ENCODE data around the gene IGFBP1.
"Not testable (repeated sequence)": the region's sequence is repeated elsewhere in the genome, so short reads cannot be mapped to it uniquely, and the experiment has no call there.

IGFBP1 gene

DNA sequence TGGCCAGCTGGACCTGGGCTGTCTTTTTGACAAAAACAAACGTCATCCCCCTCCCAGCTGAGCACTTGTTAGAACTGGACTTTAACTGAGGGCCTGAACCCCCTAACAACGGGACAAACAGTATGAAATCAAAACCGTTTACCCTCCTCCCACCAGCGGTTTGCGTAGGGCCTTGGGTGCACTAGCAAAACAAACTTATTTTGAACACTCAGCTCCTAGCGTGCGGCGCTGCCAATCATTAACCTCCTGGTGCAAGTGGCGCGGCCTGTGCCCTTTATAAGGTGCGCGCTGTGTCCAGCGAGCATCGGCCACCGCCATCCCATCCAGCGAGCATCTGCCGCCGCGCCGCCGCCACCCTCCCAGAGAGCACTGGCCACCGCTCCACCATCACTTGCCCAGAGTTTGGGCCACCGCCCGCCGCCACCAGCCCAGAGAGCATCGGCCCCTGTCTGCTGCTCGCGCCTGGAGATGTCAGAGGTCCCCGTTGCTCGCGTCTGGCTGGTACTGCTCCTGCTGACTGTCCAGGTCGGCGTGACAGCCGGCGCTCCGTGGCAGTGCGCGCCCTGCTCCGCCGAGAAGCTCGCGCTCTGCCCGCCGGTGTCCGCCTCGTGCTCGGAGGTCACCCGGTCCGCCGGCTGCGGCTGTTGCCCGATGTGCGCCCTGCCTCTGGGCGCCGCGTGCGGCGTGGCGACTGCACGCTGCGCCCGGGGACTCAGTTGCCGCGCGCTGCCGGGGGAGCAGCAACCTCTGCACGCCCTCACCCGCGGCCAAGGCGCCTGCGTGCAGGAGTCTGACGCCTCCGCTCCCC, at the start of gene IGFBP1:
Gene IGFBP1, plus strand, starts transcription at position 304 of the 808 bp plus-strand sequence. Its CDS starts 165 bp downstream, at position 469.
- no peaks in the 10 kb centered on the region for H3K36me3 Mint-ChIP-seq
- no peak for ATAC-seq
- H3K4me1 Mint-ChIP-seq: no peaks in the 10 kb centered on the region

DNA sequence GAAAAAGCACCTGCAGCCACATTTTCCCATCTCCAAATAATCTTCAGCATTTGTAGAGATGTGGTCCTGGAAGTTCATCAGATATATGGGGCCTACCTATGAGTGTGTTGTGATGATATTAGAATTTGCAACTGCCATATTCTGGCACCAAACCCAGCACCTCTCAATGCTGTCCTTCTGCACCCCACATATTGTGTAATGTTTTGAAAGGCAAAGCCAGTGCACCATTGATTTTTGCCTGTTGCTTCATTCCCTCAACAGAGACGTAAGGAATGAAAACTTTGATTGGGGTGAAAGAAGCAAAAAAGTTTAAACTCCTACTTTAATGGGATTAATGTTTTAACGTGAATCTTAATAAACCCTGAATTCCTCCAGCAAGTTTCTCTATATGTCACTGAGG, 49.4 kb upstream of the IGFBP1 start:
- H3K27ac Mint-ChIP-seq; ATAC-seq; DNase-seq (ENCODE audit: low spot score in 2 of 2); H3K9me3 Mint-ChIP-seq; H3K4me3 Mint-ChIP-seq; H3K4me1 Mint-ChIP-seq; H3K36me3 Mint-ChIP-seq: not testable (repeated sequence)

More for the DNA sequence above, at the start of gene IGFBP1:
- H3K9me3 Mint-ChIP-seq: no peaks in the 10 kb centered on the region
- H3K27ac Mint-ChIP-seq: no peak within 1 kb of the TSS
- no peak within 1 kb of the TSS for H3K4me3 Mint-ChIP-seq
- DNase-seq (ENCODE audit: low spot score in 2 of 2): no peak

GRCh38 chr7:45841926-45842717, 46.2 kb upstream of the IGFBP1 start:
- H3K27ac Mint-ChIP-seq; DNase-seq (ENCODE audit: low spot score in 2 of 2); H3K4me3 Mint-ChIP-seq: not testable (repeated sequence)

GRCh38 chr7:45846536-45846935, 41.8 kb upstream of the IGFBP1 start:
- not testable (repeated sequence) for H3K9me3 Mint-ChIP-seq; H3K27ac Mint-ChIP-seq; ATAC-seq; H3K4me3 Mint-ChIP-seq; H3K4me1 Mint-ChIP-seq; H3K36me3 Mint-ChIP-seq; DNase-seq (ENCODE audit: low spot score in 2 of 2)

More at GRCh38 chr7:45841926-45842717, 46.2 kb upstream of the IGFBP1 start:
- not testable (repeated sequence) for ATAC-seq, H3K9me3 Mint-ChIP-seq, H3K4me1 Mint-ChIP-seq, H3K36me3 Mint-ChIP-seq

GRCh38 chr7:45848734-45849133, 39.6 kb upstream of the IGFBP1 start:
- not testable (repeated sequence) for ATAC-seq; H3K9me3 Mint-ChIP-seq; H3K4me1 Mint-ChIP-seq; H3K4me3 Mint-ChIP-seq; DNase-seq (ENCODE audit: low spot score in 2 of 2); H3K27ac Mint-ChIP-seq; H3K36me3 Mint-ChIP-seq

- not testable (repeated sequence) for H3K27ac Mint-ChIP-seq; H3K4me3 Mint-ChIP-seq; ATAC-seq; H3K9me3 Mint-ChIP-seq; H3K4me1 Mint-ChIP-seq; H3K36me3 Mint-ChIP-seq; DNase-seq (ENCODE audit: low spot score in 2 of 2)
Observed at GRCh38 chr7:45852984-45853383, 35.3 kb upstream of the IGFBP1 start.

GRCh38 chr7:45853491-45853890, 34.8 kb upstream of the IGFBP1 start:
- H3K36me3 Mint-ChIP-seq; ATAC-seq; H3K4me1 Mint-ChIP-seq; DNase-seq (ENCODE audit: low spot score in 2 of 2); H3K9me3 Mint-ChIP-seq; H3K27ac Mint-ChIP-seq; H3K4me3 Mint-ChIP-seq: not testable (repeated sequence)

- H3K27ac Mint-ChIP-seq; H3K9me3 Mint-ChIP-seq; H3K4me3 Mint-ChIP-seq; DNase-seq (ENCODE audit: low spot score in 2 of 2); ATAC-seq; H3K36me3 Mint-ChIP-seq; H3K4me1 Mint-ChIP-seq: not testable (repeated sequence)
Observed at GRCh38 chr7:45855680-45856079, 32.6 kb upstream of the IGFBP1 start.

GRCh38 chr7:45856888-45857287, 31.4 kb upstream of the IGFBP1 start:
- not testable (repeated sequence) for H3K4me1 Mint-ChIP-seq; ATAC-seq; H3K9me3 Mint-ChIP-seq; H3K27ac Mint-ChIP-seq; DNase-seq (ENCODE audit: low spot score in 2 of 2); H3K4me3 Mint-ChIP-seq; H3K36me3 Mint-ChIP-seq

DNA sequence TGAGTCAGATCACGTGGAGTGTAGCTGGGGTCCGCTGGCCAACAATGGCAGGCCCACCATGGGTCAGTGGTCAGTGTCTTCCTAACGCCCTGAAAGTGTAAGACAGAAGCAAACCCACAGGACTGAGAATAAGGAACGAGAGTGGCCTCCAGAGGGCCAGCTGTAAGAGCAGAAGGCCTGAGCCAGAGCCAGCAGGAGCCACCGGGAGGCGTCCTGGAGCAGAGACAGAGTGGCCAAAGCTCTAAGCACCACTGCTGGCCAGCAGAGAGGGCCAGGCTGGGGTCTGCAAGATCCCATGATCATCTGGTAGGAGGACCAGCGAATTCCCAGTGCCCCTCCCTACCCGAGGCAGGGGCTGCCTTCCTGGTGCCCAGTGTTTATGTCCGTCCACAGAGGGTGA, 24.6 kb upstream of the IGFBP1 start:
- DNase-seq (ENCODE audit: low spot score in 2 of 2): no peak
- no peaks in the 10 kb centered on the region for H3K9me3 Mint-ChIP-seq
- no peak overlapping the region for H3K4me3 Mint-ChIP-seq
- H3K36me3 Mint-ChIP-seq: no peaks in the 10 kb centered on the region
- H3K27ac Mint-ChIP-seq: no peak overlapping the region
- ATAC-seq: no peak
- H3K4me1 Mint-ChIP-seq: no peaks in the 10 kb centered on the region

DNA sequence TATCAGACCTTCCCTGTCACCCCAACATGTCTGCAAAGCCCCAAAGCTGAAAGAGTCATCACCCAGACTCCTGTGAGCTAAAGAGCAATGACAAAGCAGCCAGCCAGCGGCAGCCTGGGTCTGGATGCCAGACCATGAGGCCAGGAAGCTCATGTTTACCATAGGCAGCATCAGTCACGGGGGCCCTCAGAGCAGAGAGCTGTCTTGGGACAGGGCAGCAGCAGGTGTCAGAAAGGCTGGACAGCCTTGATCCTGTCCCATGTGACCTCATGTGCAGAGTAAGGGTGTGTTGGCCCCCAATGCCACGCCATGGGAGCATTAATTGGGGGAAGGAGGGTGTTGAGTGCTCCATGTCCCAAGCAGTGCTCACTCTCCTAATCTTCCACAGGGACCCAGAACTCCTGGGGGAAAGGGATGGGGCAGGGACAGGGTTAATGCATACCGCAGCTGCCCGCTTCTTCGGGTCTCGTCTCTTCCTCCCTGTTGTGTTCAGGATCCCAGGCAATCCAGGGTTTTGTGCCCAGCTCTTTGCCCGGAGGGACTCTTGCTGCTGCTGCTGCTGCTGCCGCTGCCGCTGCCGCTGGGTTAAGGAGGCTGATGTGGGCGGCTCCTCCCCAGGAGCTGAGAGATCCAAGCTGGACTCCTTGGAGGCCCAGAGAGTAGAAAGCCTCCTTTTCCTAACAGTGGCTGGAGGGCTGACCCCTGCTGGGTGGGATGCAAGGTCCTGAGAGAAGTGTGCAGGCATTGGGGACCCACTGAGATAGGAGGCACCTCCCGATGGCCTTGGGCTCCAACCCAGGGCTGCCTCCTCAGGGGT, 22.5 kb upstream of the IGFBP1 start:
- no peaks in the 10 kb centered on the region for H3K9me3 Mint-ChIP-seq
- no peak overlapping the region for H3K27ac Mint-ChIP-seq
- DNase-seq (ENCODE audit: low spot score in 2 of 2): no peak
- no peak overlapping the region for H3K4me3 Mint-ChIP-seq
- H3K4me1 Mint-ChIP-seq: no peaks in the 10 kb centered on the region
- peak; percentile 4 for ATAC-seq
- H3K36me3 Mint-ChIP-seq: no peaks in the 10 kb centered on the region

- ATAC-seq (no peak), DNase-seq (ENCODE audit: low spot score in 2 of 2) (no peak)
- H3K4me1 Mint-ChIP-seq: no peaks in the 10 kb centered on the region
- no peak overlapping the region for H3K4me3 Mint-ChIP-seq
- H3K27ac Mint-ChIP-seq: no peak overlapping the region
- H3K9me3 Mint-ChIP-seq: no peaks in the 10 kb centered on the region
- H3K36me3 Mint-ChIP-seq: no peaks in the 10 kb centered on the region
Observed at GRCh38 chr7:45867471-45867870, 20.8 kb upstream of the IGFBP1 start.

DNA sequence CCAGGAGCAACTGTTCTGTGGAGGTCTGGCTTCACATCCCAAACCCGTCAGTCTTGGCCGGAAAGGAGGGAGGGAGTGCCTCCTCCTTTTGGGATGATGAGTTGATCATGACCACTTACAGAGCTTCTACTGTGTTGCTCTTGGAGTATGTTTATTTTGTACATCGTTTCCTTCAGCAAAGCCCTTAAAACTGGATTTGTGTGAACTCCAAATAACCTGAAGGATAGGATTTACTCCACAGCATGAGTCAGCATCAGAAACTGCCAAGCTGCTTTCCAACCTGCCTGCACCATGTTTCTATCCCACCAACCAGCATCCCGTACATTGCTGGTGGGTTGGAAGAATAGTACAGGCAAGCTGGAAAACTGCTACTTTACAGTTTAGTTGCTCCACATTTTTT, 18.9 kb upstream of the IGFBP1 start:
- Mint-ChIP-seq H3K4me3 (no peak overlapping the region), H3K36me3 (no peaks in the 10 kb centered on the region), H3K27ac (no peak overlapping the region), H3K4me1 (no peaks in the 10 kb centered on the region), H3K9me3 (no peaks in the 10 kb centered on the region)
- no peak for ATAC-seq
- no peak for DNase-seq (ENCODE audit: low spot score in 2 of 2)

GRCh38 chr7:45872116-45873034, 15.9 kb upstream of the IGFBP1 start:
- Mint-ChIP-seq H3K9me3 (no peaks in the 10 kb centered on the region), H3K4me1 (no peaks in the 10 kb centered on the region), H3K36me3 (no peaks in the 10 kb centered on the region), H3K4me3 (no peak overlapping the region), H3K27ac (no peak overlapping the region)
- DNase-seq (ENCODE audit: low spot score in 2 of 2) (no peak), ATAC-seq (peak; percentile 29)
